GM19438 (cell line): ENCODE data around the gene GPR62.
"Not testable (repeated sequence)": the region's sequence is repeated elsewhere in the genome, so short reads cannot be mapped to it uniquely, and the experiment has no call there.

Experiments
- ATAC-seq: cut with Tn5 transposase; IDR thresholded peaks from one replicate; pipeline ENCODE4 v1.9.1; 2021; ENCODE audit warnings: low read depth; ENCODE audit not compliant: unreplicated experiment

The GPR62 gene

DNA sequence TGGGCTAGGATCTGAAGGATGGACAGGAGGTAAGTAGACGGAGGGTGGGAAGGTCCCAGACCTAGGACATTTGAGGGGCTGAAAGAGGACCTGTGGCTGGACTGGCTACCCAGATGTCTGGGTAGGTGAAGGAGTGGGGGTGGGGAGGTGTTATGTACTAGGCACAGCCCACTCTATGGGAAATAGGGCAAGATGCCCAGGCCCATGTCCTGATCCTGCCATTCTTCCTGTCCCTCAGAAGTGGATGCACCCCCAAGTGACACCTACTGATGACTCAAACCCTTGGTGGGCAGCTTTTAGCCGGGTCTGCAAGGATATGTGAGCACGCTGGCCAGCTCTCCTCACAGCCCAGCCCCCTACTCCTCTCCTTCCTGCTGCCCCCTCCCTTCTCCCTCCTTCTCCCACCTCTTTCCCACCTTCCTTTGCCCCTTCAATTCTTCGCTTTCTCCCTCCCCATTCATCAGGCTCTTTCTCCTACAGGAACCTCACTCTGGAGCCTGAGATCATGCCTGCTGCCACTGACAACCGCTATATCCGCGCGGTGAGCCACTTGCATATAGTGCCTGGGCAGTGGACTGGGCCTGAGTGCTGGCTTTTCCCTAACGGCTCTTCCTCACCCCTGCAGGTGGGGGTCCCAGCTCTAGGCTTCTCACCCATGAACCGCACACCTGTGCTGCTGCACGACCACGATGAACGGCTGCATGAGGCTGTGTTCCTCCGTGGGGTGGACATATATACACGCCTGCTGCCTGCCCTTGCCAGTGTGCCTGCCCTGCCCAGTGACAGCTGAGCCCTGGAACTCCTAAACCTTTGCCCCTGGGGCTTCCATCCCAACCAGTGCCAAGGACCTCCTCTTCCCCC, 33.3 kb downstream of the GPR62 start:
- no peak for ATAC-seq

GRCh38 chr3:51990501-51990971, 35.4 kb downstream of the GPR62 start:
- not testable (repeated sequence) for ATAC-seq

- ATAC-seq, result no peak
These were observed 37.0 kb downstream of the GPR62 start for GRCh38 chr3:51992017-51992682.

DNA sequence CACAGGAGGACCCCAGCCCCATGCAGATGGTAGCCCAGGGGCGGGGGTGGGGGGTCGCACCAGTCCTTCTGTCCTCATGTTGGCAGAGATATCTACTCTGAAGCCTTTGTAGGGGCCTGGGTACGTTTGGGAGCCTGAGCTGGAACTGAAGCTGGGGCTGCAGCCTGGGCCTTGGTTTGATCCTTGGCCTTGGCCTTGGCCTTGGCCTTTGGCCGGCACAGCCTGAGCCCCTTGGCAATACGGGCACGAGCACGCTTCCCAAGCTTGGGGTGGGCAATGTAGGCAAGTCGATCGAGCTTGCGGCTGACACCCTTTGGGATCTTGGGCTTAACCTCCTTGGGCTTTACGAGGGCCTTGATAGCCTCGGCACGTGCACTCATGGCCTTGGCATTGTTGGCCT, 38.5 kb downstream of the GPR62 start:
- not testable (repeated sequence) for ATAC-seq

- no peak for ATAC-seq
These were observed 39.3 kb downstream of the GPR62 start for GRCh38 chr3:51994530-51994929.

DNA sequence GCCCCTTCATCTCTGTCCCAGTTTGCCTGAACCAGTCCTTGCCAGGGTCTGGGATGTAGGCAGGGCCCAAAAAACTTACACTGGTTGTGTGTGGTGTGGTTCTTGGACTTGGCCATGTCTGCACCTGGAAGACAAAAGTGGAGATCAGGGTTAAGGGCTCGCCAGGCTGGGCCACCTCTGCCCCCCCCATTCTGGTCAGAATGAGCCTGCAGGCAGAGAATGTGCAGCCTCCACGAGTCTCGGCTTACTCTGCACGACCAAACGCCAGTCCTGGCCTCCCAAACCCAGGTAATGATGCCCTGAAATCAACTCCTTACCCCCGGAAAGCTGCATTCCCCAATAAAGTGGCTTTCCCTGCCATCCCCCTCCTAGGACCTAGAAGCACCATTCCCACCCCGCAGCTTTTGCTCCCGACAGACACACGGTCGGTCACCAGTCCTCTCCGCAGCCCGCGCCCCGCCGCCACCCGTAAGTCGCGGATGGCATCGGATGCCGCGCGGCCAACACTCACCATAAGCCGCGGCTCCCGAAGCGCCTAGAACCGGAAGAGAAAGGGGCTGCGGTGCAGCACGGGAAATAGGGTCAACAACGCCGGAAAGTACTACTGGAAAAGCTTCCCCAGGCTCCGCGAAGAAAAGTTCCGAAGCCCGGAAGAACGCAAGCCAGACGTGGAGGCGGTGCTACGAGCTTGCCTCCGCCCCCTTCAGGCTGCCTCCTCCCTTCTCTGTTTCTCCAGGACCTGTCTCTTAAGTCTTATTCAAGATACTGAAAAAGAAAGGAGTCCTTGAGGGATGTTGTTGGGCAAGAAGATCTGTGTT, 40.4 kb downstream of the GPR62 start, which contains the start of gene RPL29:
Gene RPL29, minus strand, starts transcription at position 550 of the 818 bp plus-strand sequence. Its CDS starts 434 bp downstream, at position 116.
- ATAC-seq, result peak; percentile 85

DNA sequence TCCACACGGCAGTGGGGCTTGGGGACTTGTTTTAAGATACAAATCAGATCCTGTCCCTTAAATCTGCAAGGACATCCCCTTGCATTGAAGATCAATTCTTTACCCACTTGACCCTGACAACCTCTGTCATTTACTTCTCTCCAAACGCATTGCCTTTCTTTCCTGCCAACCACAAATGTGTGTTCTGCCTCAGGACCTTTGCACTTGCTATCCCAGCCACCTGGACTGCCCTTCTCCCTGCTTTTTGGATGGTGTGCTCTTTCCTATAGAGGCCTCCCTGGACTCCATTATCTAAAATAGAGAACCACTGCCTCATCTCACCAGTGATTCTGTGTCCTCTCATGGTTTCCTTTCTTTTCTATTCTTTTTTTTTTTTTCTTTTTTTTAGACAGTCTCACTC, 42.0 kb downstream of the GPR62 start:
- ATAC-seq, result no peak

GRCh38 chr3:51997935-51998596, 42.9 kb downstream of the GPR62 start:
- ATAC-seq, result no peak

- no peak for ATAC-seq
These were observed 43.6 kb downstream of the GPR62 start for GRCh38 chr3:51998774-51999173.

GRCh38 chr3:51999846-52000245, 44.7 kb downstream of the GPR62 start:
- no peak for ATAC-seq

DNA sequence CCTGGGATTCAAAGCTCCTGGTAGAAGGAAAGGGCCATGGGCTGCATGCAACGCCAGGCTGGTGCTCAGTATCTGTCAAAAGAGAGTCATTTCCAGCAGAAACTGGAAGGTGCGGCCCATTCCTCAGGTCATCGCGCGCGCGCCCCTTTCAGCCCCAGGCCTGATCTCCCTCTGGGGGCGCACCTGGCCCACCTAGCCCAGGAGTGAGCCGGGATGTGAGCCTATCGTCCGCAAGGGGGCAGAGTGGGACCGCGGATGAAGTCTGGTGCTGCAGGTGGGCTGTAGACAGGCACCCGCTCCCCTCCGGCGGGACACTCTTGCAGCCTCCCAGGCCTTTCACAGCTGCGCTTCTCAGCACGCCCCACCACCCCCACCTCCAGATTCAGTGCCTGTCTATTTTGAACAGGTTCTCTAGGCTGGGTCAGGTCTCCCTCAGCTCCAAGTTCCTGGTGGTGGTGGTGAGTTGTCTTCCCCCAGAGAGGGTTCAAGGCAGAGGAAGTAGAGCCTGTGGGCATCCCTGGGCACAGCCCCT, 46.3 kb downstream of the GPR62 start:
- ATAC-seq, result no peak

DNA sequence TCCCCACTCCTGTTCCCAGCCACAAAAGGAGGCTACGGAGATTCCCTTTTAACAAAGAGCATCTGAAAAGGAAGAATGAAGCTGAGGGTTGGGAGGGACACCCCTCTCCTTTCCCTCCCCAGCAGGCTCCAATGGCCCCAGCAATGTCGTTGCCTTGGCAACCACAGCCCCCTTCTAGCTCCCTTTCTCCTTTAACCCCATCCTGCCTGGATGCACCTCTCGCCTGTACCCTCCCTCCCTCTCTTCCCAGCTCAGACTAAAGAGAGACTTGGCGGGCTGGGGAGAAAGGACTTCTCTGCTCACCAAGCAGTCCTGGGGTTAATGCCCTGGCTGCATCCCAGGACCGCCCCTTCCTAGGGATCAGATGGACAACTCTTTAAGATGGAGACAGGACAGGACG, 47.6 kb downstream of the GPR62 start:
- no peak for ATAC-seq

- no peak for ATAC-seq
These were observed 49.1 kb downstream of the GPR62 start for GRCh38 chr3:52004163-52004787.

GRCh38 chr3:52004906-52005395, 49.8 kb downstream of the GPR62 start:
- ATAC-seq, result no peak

GRCh38 chr3:52005571-52005986, 50.4 kb downstream of the GPR62 start:
- ATAC-seq, result no peak

DNA sequence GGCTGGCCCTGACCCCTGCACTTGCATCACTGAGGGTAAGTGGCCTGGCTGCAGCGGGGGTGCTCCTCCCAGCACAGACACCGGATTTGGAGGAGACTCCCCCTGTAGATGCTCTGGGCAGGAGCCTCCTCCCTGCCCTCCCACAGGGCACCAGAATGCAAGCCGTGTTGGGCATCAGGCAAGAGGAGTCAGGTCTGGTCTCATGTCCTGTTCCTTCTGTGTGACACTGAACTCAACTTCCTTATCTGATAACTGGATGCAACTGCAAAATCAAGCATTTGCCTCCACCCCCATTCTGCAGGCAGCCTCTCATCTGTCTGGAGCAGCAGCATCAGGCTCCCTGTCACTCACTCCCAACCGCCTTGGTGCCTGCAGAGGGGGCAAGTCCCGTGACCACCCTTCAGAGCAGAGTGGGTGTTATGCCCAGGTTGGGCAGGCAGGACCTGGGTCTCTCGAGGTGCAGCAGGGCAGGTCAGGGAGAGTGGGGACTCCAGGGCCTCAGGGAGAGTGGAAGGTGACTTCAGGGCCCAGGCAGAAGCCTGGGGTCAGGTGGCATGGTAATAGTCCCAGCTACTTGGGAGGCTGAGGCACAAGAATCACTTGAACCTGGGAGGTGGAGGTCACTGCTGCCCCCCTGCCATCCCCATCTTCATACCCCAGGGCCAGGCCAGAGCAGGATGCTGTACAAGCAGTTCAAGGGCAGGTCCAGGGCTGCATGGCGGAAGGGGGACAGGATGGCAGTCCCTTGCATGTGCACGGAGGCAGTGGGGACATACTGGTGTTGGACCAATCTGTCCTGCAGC, 51.0 kb downstream of the GPR62 start:
- no peak for ATAC-seq

DNA sequence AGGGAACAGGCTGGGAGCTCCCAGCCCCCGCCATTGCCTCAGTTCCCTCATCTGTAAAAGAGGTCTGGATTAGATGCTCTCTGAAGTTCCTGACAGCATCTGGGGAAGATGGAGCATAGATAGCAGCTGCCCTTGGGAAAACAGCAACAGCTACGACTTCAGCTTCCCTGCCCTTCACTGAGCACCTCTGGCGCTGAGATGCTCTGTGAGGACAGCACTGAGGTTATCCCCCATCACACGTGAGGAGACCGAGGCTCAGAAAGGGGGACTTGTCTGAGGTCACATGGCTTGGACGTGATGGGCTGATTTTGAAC, 51.6 kb downstream of the GPR62 start:
- ATAC-seq, result no peak
